Stimulated activated CD8-positive, alpha-beta memory T cell treated with anti-CD3 and anti-CD28 coated beads, Interleukin-12 subunit alpha, Interleukin-12 subunit beta, amount 100 ng/mL, for 24 hours (primary cell): ENCODE results near the gene MEOX1.
"Not testable (repeated sequence)": the region's sequence is repeated elsewhere in the genome, so short reads cannot be mapped to it uniquely, and the experiment has no call there.

Source experiments
- DNase-seq: peaks from one replicate; pipeline ENCODE4 v3.0.0-alpha.2; 2020; ENCODE audit errors: extremely low read depth

MEOX1 gene

DNA sequence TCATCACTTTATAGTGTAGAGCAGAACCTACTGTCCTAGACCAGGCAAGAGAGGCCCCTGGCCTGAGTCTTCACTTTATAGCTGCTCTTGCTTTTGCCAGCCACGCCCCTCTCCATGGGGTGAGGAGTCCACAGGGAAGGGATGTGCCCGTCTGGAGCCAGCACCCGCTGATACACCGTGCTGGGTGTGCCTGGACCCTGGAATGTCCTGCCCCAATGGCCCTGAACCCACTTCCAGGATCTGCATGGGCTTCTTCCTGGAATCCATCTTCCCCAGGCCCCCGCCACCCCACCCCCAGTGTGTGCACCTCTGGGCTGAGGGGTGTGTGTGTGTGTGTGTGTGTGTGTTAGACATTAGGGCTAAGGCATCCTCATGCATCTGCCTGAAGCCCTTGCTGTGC lies 44.9 kb downstream of the MEOX1 start:
- no peak for DNase-seq

DNA sequence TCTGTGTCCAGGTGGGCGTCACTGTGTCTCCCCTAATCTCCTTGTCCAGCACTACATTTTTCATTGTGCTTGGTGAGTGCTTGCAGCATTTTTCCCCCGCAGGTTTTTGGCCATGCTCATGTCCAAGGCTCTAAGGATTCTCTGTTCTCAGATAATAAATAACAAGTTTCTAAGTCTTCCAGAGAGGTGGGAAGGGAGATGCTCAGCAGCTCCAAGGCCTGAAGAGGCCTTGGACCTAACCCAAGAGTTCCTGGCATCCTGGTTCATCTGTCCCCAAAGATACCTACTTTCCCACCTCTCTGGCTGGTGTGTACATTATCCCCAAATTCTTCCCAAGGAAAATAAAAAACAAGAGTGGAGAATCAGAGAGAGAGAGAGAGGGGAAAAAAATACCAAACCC lies 45.3 kb downstream of the MEOX1 start:
- no peak for DNase-seq

DNA sequence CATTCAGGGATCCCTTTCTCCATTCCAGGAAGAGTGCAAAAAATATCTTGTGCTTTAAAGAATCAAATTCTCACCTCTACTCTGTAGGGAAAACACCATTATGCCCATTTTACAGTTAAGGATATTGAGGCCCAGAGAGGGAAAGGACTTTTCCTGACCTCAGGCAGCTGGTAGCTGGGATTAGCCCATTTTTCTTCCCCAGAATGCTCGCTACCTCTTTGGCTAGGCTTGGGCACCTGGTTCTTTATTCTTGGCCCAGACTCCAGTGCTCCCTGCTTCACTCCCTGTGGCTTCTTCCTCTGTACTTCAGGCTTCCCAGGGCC lies 45.7 kb downstream of the MEOX1 start:
- DNase-seq: no peak

DNA sequence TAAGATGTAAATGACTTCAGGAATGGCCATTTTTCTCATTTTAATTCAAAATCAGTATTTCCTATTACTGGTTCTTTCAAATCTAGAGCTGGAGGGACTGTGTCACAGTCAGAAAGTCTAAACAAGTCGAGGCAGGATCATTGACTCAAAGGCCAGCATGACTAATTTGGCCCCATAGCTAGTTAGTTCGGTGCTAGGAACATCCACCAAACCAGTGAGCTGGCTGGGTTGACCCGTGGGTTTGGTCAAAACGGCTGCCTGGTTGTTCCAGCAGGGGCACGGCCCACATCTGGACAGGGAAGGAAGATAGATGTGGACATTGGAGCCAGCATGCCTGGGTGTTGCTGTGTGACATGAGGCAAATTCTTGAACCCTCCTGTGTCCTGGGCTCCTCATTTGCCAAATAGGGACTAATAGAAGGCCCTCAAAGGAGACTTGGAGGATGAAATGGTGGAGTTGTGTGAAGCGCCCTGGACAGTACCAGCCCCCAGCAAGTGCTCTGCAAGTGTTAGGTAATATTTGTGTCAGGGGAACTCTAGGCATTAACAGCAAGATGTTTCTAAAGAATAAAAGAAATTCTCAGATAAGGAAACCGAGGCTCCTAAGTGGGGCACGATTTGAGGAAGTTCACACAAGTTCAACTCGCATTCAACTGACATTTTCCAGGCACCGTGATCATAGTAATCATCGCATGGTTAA lies 46.2 kb downstream of the MEOX1 start:
- DNase-seq: no peak

DNA sequence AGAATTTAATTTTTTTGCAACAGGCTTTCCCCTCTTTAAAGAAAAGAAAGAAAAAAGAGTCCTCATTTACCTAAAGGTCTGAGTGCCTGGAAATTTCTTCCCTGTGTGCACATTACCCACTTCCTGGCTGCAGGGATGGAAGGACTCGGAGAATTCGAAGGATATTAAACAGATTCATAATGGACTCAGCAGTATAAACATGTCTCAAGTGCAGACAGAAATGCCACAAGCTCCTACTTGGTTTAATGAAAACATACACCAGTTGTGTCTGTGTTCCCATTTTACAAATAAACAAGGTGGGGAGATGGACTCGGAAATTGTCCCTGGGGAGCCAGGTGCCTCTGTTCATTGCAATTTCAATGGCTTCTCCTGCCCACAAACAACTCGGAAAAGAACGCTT lies 47.2 kb downstream of the MEOX1 start:
- no peak for DNase-seq

DNA sequence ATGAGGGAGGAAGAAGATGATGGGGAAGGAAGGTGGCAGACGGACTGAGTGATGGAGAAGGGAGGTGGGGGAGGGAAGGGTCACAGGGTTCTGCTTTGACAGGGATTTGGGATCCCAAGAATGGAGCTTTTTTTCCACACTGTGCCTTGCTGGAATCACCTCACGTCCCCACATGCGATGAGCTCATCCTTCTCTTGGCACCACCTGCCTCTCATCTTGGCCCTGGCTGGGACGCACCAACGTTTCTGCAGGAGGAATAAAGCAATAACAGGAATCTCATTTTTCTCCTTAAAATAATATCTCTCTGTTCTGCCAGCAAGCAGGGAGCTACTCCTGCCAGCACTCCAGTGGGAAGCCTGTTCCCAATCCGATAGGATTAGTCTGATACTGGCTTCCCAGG lies 47.8 kb downstream of the MEOX1 start:
- no peak for DNase-seq

DNA sequence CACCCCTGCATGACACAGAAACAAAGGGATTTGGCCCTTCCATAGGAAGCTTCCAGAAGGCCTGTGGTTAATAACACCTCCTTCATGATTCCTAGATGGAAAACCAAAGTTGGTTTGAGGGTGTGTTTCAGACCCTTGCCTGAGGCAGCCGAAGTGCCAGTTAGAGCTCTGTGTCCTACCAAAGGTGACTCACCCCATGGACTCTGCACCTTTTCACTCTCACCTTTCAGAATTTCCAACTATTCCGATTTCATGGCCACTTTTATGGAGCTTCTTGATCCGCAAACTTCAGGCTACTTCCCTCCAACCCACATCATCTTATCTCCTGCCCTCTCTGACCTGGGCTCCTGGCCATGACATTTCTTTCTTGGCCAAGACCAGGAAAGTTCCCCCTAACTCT lies 49.2 kb downstream of the MEOX1 start:
- no peak for DNase-seq

DNA sequence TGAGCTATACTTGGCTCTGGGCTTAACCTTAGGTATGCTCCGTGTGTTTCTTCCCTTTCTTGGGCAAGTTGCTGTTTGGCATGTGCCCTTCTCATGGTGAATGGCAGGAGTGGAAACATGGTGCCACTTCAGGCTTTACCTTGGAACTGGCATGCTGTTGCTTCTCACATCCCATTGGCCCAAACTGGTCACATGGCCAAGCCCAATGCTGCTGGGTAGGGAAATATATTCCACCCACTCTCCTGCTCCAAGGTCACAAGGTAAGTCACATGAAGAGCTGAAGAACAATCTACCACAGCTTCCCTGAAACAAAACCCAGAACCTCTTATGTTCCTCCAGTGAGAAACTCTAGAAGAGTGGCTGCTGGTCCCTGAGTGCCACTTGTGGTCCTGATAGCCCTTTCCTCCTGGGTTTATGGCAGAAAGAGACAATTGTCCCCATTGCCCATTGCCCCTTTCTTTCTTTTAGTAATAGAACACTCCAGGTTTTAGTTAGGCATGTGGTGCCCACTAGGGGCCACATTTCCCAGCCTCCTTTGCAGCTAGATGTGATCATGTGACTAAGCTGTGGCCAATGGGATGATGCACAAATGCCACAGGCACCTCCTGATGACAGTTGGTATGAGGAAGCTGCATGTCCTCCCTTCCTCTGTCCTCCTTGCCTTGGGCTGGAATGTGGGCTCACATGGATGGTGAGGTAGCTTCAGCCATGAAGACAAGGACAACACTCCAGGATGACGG lies 50.3 kb downstream of the MEOX1 start:
- DNase-seq: no peak

DNA sequence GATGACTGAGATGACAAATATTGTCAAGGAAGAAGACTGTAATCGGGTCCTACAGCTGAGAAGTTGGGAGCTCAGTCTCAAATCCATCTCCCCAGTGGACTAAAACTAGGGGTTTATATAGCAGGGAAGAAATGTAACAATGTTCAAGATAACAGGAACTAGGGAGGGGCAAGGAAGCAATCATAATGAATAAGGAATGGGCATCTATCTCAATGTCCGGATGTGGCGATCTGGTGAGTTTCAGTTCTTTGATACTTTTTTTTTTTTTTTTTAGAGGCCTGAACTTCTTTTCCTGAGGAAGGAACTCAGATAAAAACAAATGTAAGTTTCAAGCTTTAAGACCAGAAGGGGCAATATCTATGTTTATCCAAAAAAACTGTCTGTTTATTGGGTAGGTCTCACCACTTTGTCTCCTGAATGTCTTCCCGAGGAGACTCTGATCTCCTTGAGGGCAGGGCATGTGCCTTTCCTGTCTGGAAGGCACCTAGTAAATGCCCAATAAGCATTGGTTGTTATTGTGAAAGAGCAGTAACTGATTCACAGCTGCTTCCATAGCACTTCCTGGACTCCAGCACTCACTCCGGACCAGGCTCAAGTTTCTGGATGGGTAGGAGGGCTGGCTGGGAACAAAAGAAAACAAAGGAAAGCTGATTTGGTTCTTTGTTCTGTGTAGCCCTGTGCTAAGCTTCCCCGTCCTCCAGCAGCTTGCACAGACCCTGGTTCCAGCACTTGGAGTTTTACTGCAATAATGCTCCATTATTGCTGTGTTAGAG lies 51.9 kb downstream of the MEOX1 start:
- no peak for DNase-seq

DNA sequence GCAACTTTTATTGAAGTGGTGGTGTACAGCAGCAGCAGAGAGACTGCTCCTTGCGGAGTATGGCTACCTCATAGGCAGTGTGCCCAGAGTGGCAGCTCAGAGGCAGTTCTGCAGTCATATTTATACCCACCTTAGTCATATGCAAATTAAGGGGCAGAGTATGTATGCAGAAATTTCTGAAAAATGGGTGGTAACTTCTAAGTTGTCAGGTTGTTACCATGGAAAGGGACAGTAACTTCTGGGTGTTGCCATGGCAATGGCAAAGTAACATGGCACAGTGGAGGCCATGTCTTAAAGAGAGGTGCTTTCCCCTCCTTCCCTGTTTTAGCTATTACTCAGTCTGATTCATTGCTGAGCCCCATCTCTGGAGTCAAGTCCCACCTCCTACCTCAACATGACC lies 53.4 kb downstream of the MEOX1 start:
- DNase-seq: peak; percentile 5

DNA sequence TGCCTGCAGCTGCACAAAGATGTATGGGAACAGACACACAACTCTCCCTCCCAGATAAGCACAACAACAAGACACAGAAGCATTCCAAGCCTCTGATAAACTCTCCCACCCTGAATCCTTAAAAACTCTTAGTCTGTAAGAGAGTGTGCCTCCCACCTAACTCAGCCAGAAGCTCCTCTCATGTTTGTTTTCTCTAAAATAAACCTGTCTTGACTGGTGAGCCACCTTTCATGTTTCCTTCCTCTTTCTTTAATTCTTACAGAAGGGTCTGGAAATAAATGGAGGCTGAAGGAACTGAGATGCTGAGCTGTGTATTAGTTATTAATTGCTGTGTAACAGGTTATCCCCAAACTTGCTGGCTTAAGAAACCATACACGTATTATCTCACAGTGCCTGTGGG lies 57.2 kb downstream of the MEOX1 start:
- DNase-seq: no peak

DNA sequence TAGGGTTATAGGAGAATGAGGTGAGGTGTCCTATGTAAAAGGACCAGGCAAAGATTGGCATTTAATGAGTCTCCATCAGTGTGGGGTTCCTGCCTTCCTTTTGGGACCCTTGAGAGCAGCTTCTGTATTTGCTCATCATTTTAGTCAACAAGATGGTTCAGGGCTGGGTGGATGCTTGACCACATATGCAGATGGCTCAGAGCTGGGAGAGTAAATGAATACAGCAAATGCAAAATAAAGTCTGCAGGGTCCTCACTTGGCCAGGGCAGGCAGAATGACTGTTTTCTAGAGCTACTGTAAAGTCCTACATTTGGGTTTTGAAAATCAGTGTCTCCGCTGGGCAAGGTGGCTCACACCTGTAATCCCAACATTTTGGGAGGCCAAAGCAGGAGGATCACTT lies 58.4 kb downstream of the MEOX1 start:
- no peak for DNase-seq

DNA sequence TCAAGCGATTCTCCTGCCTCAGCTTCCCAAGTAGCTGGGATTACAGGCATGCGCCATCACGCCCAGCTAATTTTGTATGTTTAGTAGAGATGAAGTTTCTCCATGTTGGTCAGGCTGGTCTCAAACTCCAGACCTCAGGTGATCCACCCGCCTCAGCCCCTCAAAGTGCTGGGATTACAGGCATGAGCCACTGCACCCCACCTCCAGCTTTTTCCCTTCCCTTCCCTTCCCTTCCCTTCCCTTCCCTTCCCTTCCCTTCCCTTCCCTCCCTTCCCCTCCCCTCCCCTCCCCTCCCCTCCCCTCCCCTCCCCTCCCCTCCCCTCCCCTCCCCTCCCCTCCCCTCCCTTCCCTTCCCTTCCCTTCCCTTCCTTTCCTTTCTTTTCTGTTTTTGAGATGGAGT lies 59.2 kb downstream of the MEOX1 start:
- not testable (repeated sequence) for DNase-seq

DNA sequence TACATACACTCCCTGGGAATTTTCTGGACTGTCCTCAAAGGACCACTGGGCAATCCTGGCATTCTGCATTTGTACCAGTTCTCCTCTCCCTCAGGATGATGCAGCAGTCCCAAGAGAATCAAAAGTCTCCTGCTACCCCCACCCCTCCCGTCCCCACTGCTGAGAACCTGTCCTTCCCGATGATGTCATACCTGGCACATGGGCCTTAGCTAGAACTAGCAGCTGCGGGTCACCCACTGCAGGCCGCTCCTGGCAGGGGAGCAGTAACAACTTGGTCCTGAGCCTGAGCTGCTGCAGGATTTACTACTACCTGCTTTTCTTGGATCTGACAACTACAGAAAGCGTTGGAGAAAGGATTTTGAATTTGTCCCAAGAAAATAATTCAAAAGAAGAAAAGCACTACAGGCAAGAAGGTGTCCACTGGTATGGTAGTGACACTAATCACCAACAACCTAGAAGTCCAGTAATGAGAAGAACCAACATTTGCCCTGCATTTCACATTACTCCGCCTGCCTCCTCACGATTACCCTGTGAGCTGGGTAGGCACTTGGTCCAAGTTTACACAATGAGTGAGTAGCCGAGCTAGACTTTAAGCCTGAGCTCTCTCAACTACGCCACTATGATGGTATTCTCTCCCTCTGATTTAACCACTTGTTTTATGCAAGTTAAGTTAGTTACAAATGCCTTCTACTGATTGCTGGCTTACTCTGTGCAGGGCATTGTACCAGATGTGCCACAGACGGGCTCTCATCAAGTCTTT lies 60.3 kb downstream of the MEOX1 start:
- no peak for DNase-seq

DNA sequence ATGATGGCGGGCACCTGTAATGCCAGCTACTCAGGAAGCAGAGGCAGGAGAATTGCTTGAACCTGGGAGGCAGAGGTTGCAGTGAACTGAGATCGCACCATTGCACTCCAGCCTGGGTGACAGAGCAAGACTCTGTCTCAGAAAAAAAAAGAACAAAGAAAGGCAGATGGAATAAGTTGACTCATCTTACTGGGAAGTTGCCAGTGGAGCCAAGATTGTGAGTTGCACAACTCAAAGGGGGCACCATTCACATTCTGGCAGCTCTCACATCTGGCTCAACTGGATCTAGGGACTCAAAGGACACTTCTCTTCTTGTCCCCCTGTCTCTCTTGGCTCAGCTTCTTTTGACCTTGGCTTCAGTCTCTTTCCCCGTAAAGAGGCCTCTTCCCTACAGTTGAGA lies 61.9 kb downstream of the MEOX1 start:
- DNase-seq: no peak

DNA sequence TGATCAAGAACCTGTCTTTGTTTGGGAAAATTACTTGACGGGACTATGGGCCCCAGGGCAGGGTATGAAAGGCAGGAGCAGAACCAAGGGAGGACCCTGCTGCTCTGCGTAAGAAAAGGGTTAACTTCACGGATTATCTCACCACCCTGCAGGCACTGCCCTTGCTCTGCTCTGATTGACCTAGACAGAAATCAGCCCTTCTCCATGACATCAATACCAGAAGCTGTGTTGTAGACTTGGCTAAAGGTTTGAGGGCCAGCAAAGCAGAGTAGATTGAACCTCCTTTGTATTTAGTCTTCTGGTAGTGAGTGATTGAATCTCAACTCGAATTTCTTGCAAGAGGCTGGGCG lies 62.7 kb downstream of the MEOX1 start:
- no peak for DNase-seq

DNA sequence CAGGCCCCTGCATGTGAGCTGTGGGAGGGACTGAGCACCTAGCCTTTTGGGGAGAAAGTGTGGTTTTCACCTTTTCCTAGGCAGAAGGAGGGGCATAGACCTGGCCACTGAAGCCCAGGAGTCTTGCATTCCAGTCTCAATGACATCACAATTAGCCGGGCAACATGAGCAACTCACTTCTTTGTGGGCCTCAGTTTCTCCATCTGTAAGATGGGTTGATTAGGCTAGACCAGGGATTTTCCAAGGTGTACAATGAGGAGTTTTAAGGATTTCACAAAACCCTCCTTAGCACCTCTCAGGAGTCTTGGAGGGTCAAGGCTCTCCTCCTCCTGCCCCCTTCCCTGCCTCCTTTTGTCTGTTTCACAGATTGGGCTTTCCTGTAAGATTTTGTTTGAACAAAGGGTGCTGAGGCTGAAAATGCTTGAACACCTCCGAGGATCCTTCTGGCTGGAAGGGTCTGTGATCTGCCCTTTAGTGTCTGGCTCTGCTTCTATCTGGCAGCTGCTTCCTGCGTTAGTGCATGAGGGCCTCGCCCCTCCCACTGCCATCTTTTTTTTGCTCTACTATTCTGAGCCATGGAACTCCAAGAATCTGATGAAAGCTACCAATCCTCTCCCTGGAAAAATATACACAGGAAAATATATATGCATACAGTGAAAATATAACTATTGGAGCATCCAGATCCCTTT lies 63.2 kb downstream of the MEOX1 start:
- DNase-seq: no peak

DNA sequence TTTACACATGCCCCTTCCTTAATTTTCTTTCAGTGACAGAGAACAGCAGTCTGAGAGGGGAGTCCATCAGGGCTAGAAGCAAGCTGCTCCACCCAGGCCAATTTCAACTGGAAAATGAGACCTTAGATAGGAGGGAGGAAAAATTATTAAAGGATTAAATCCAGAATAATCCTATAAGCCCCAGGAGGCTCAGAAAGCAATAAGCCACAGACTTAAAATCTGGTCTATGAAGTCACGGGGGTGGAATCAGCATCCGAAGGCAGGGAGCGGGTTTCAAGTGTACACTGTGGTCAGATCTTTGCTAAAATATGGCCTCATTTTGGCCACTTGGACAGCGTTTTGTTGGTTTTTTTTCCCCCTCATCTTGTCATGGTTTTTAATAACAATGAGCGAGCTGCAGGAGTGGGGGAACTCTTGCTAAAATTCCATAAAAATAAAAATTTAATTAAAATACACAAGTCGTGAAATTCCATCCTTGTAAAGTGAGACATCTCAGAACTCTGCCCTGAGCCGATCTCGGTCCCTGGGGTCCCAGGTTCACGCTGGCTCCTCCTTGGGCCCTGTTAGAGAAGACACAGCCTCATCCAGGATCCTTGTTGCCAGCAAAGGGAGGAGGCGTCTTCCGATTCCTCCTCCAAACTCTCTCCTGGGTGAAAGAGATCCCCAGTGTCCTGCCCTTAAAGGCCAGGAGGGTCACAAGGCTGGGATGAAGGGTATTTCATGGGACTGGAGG lies 63.9 kb downstream of the MEOX1 start:
- DNase-seq: no peak

DNA sequence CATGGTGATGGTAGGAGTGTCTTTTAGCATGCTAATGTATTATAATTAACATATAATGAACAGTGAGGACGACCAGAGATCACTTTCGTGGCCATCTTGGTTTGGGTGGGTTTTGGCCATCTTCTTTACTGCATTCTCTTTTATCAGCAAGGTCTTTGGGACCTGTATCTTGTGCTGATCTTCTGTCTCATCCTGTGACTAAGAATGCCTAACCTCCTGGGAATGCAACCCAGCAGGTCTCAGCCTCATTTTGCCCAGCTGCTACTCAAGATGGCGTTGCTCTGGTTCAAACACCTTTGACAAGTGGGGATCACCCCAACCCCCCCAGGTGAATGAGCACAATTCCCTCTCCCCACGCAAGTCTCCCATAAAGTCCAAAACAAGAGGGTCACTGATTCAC lies 66.3 kb downstream of the MEOX1 start:
- no peak for DNase-seq

DNA sequence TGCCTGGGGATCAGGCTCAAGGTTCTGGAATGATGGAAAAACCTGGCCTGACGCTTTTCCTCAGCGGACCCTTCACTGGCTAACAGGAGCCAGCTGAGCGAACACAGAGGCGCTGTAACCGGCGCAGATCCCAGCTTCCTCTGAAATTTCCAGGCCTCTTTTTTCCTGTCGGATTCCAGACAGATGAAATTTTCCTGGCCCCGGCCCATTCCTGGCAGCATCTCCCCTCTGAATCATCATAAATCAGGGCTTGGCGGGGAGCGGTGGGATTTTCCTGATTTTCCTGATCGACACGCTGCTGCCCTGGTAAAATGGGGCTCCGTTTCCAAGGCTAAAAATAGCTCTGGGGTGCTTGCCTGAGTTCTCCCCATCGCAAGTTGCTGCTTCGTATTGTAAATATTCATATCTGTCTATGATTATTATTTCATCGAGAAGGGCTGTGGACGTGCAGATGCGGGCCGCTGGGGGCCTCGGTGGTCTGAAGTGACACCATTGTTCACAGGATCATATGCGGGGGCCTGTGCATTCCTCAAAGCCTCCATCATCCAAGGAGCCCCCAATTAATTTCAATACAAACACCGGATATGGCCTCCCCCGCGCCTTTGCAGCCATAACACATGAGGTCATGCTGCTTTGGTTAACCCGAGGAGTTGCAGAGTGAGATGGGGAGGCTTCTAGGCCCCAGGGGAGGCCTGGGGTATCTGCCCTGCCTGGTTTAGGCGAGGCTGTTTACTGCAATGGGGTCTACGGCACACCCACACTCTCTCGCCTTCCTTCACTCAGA lies 69.8 kb downstream of the MEOX1 start:
- DNase-seq: no peak
